PC-9 (cell line): Measurements from ENCODE around the gene C5orf34.

Experiments
- EZH2 ChIP-seq: fragments of 200-600 bp; sonication (generic); IDR thresholded peaks from 2 replicates; pipeline ENCODE4 v1.8.0; 2017; ENCODE audit warnings: antibody characterized with exemption, low read depth
- TF ChIP-seq, protein P1 (sequence below): fragments of 200-600 bp; sonication (generic); conservative IDR thresholded peaks from 2 replicates; pipeline ENCODE4 v1.6.1; 2017; ENCODE audit warnings: mixed run types, antibody characterized with exemption, mild to moderate bottlenecking, moderate library complexity

GRCh38 chr5:43533646-43534045 is 18.7 kb upstream of the C5orf34 start:
- TF ChIP-seq, protein P1, sequence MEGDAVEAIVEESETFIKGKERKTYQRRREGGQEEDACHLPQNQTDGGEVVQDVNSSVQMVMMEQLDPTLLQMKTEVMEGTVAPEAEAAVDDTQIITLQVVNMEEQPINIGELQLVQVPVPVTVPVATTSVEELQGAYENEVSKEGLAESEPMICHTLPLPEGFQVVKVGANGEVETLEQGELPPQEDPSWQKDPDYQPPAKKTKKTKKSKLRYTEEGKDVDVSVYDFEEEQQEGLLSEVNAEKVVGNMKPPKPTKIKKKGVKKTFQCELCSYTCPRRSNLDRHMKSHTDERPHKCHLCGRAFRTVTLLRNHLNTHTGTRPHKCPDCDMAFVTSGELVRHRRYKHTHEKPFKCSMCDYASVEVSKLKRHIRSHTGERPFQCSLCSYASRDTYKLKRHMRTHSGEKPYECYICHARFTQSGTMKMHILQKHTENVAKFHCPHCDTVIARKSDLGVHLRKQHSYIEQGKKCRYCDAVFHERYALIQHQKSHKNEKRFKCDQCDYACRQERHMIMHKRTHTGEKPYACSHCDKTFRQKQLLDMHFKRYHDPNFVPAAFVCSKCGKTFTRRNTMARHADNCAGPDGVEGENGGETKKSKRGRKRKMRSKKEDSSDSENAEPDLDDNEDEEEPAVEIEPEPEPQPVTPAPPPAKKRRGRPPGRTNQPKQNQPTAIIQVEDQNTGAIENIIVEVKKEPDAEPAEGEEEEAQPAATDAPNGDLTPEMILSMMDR, result no peak
- TF ChIP-seq EZH2, result no peak
